ENCODE results near the gene PAPPA2. TPM values are rescaled to one million over a fixed set of nuclear protein-coding genes. Genes with fewer than 3 reads are reported as not detected.
A peak's percentile ranks its signal among the peaks of the same experiment; 100 is the strongest.

The PAPPA2 gene
- total and polyA plus RNA-seq, 12 donors, result 0.03 to 0.87 (median 0.10) TPM; not detected in 1

DNA sequence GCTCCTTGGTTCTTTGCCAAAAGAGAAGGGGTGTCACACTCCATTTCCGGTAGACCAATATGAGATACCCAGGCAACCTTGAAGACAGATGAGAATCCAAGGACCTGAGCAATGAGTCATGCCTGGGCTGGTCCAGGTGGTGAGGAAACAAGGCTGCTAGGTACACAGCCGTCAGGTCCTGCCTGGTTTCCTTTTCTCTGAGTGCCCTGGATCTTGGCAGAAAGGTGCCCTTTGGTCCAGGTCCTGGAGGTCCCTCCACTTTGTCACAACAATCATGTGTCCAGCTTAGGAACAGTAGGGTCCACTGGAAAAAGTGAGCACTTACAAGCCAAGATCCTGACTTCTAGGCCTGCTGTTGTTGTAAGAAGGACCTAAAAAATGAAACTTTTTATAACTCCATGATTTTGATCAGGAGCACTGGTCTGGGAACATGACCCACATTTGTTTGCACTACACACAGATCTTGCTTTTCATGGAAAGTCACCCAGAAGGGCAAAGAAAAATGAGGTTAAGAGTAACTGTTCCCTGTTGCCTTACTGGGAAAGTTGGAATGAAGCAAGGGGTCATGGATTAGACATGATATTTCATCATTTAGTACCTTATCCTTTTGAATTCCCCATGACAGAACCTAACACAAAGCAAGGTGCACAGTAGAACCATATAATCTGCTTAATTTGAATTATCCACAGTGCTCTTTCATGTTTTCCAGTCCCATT lies 94.7 kb downstream of the PAPPA2 start:
- intact Hi-C loops (cut with DNase I), result loop anchor here (5.0 to 10.0 kb wide), 3 partner anchors 137 to 287 kb away; no protein-coding TSS in a partner anchor
- Histone ChIP-seq H3K9me3 (replicated peaks in 1 of 3) (no peaks in the 10 kb centered on the region), H3K27me3 (peaks cover 3% of the 10 kb centered on the region), H3K4me3 (no peak overlapping the region), H3K27ac (no peak overlapping the region), H3K4me1 (replicated peaks in 1 of 2) (no peaks in the 10 kb centered on the region), H3K36me3 (replicated peaks in 1 of 2) (no peaks in the 10 kb centered on the region)
- DNase-seq, result no peak
- TF ChIP-seq, protein P1, sequence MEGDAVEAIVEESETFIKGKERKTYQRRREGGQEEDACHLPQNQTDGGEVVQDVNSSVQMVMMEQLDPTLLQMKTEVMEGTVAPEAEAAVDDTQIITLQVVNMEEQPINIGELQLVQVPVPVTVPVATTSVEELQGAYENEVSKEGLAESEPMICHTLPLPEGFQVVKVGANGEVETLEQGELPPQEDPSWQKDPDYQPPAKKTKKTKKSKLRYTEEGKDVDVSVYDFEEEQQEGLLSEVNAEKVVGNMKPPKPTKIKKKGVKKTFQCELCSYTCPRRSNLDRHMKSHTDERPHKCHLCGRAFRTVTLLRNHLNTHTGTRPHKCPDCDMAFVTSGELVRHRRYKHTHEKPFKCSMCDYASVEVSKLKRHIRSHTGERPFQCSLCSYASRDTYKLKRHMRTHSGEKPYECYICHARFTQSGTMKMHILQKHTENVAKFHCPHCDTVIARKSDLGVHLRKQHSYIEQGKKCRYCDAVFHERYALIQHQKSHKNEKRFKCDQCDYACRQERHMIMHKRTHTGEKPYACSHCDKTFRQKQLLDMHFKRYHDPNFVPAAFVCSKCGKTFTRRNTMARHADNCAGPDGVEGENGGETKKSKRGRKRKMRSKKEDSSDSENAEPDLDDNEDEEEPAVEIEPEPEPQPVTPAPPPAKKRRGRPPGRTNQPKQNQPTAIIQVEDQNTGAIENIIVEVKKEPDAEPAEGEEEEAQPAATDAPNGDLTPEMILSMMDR (IDR thresholded peaks at IDR 0.05), result no peak
- TF ChIP-seq POLR2A (IDR thresholded peaks at IDR 0.05), result no peak
- 17 to 58% (median 51%) methylated on average over 2 of the region's 2 CpGs for WGBS, 4 donors

GRCh38 chr1:176558561-176558960 lies 95.6 kb downstream of the PAPPA2 start:
- intact Hi-C loops (cut with DNase I), result loop anchor here (5.0 to 10.0 kb wide), 3 partner anchors 136 to 286 kb away; no protein-coding TSS in a partner anchor
- H3K4me3 ChIP-seq, result no peak overlapping the region
- H3K27ac ChIP-seq, result no peak overlapping the region
- H3K27me3 ChIP-seq, result peaks cover 3% of the 10 kb centered on the region
- 14 to 20% (median 16%) methylated on average over 2 of the region's 2 CpGs for WGBS, 4 donors
- H3K36me3 ChIP-seq (replicated peaks in 1 of 2), result no peaks in the 10 kb centered on the region
- no peak for TF ChIP-seq POLR2A (IDR thresholded peaks at IDR 0.05)
- TF ChIP-seq, protein P1 (IDR thresholded peaks at IDR 0.05), result no peak
- H3K4me1 ChIP-seq (replicated peaks in 1 of 2), result no peaks in the 10 kb centered on the region
- DNase-seq, result no peak
- H3K9me3 ChIP-seq (replicated peaks in 1 of 3), result no peaks in the 10 kb centered on the region

- H3K27ac ChIP-seq, result no peak overlapping the region
Measured at GRCh38 chr1:176559474-176559873, 96.5 kb downstream of the PAPPA2 start.

DNA sequence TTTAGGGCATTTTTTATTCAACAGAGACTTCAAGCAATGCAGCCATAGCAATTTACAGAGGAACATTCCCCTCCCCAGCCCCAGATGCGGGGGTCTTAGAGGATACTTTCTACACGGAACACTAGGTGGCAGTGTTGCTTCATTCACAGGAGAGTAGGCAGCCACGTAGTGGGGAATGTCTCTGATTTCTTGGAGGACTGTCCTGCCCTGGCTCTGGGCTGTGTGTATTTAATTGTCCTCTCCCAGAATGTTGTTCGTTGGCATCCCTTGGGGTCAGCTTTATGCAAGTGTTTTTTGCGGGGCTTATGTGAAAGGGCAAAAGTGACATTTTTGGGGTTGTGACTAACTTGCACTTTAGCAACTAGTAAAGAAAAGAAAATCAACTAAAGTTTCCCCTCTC lies 96.9 kb downstream of the PAPPA2 start:
- Histone ChIP-seq H3K9me3 (replicated peaks in 1 of 3) (no peaks in the 10 kb centered on the region), H3K4me1 (replicated peaks in 1 of 2) (no peaks in the 10 kb centered on the region), H3K27me3 (peaks cover 3% of the 10 kb centered on the region), H3K36me3 (replicated peaks in 1 of 2) (no peaks in the 10 kb centered on the region), H3K4me3 (no peak overlapping the region), H3K27ac (no peak overlapping the region)
- TF ChIP-seq, protein P1 (IDR thresholded peaks at IDR 0.05), result peak; percentile 76 to 91 (median 84)
- TF ChIP-seq POLR2A (IDR thresholded peaks at IDR 0.05), result no peak
- peak; percentile 33 to 70 (median 53) for DNase-seq
- intact Hi-C loops (cut with DNase I), result loop anchor here (5.0 to 10.0 kb wide), 5 partner anchors 132 to 322 kb away; no protein-coding TSS in a partner anchor
- WGBS, 4 donors, result 1 to 12% (median 6%) methylated on average over 5 of the region's 5 CpGs

More at GRCh38 chr1:176559474-176559873, 96.5 kb downstream of the PAPPA2 start:
- intact Hi-C loops (cut with DNase I), result loop anchor here (5.0 to 10.0 kb wide), 3 partner anchors 135 to 285 kb away; no protein-coding TSS in a partner anchor
- no peaks in the 10 kb centered on the region for H3K9me3 ChIP-seq (replicated peaks in 1 of 3)
- no peaks in the 10 kb centered on the region for H3K36me3 ChIP-seq (replicated peaks in 1 of 2)
- H3K4me3 ChIP-seq, result no peak overlapping the region
- peaks cover 3% of the 10 kb centered on the region for H3K27me3 ChIP-seq
- no peaks in the 10 kb centered on the region for H3K4me1 ChIP-seq (replicated peaks in 1 of 2)
- no peak for TF ChIP-seq POLR2A (IDR thresholded peaks at IDR 0.05)
- TF ChIP-seq, protein P1 (IDR thresholded peaks at IDR 0.05), result no peak
- DNase-seq, result no peak
- WGBS, 4 donors, result 19 to 26% (median 25%) methylated on average over 4 of the region's 4 CpGs
